Activated T-cell treated with anti-CD3 and anti-CD28 coated beads, Interleukin-2, amount 50 U/mL, for 48 hours (primary cell): ENCODE measurements around the gene RIPOR2.
A peak's percentile ranks its signal among the peaks of the same experiment; 100 is the strongest.

Experiments used
- DNase-seq, 2 experiments: peaks; one replicate each; pipeline ENCODE4 v3.0.0-alpha.2; 2020

Gene RIPOR2

GRCh38 chr6:24935366-24936152, at the start of gene RIPOR2:
Gene RIPOR2 (minus strand): TSS chr6:24935960. CDS start chr6:24935898, 62 bp downstream.
- peak; percentile 74 to 77 for DNase-seq

GRCh38 chr6:24985323-24985722, 49.6 kb upstream of the RIPOR2 start:
- DNase-seq: no peak

- no peak for DNase-seq
Observed at GRCh38 chr6:24982231-24982630, 46.5 kb upstream of the RIPOR2 start.

GRCh38 chr6:24981386-24981760, 45.6 kb upstream of the RIPOR2 start:
- no peak for DNase-seq

GRCh38 chr6:24980507-24981385, 45.0 kb upstream of the RIPOR2 start:
- DNase-seq: no peak

- no peak for DNase-seq
Observed at GRCh38 chr6:24979176-24979575, 43.4 kb upstream of the RIPOR2 start.

GRCh38 chr6:24974182-24975171, 38.7 kb upstream of the RIPOR2 start:
- peak; percentile 57 to 62 for DNase-seq

GRCh38 chr6:24972311-24972958, 36.7 kb upstream of the RIPOR2 start:
- no peak for DNase-seq

- DNase-seq: no peak
Observed at GRCh38 chr6:24971067-24971466, 35.3 kb upstream of the RIPOR2 start.

GRCh38 chr6:24969343-24969860, 33.6 kb upstream of the RIPOR2 start:
- no peak for DNase-seq

- no peak for DNase-seq
Observed at GRCh38 chr6:24968783-24969182, 33.0 kb upstream of the RIPOR2 start.

GRCh38 chr6:24967211-24967610, 31.5 kb upstream of the RIPOR2 start:
- no peak for DNase-seq

- DNase-seq: no peak
Observed at GRCh38 chr6:24966381-24966780, 30.6 kb upstream of the RIPOR2 start.

- DNase-seq: no peak
Observed at GRCh38 chr6:24963887-24964570, 28.3 kb upstream of the RIPOR2 start.

GRCh38 chr6:24963339-24963738, 27.6 kb upstream of the RIPOR2 start:
- no peak for DNase-seq

GRCh38 chr6:24961852-24962251, 26.1 kb upstream of the RIPOR2 start:
- no peak for DNase-seq

GRCh38 chr6:24960991-24961475, 25.3 kb upstream of the RIPOR2 start:
- DNase-seq: no peak

GRCh38 chr6:24959319-24959718, 23.6 kb upstream of the RIPOR2 start:
- no peak for DNase-seq

- DNase-seq: no peak
Observed at GRCh38 chr6:24957199-24957598, 21.4 kb upstream of the RIPOR2 start.

GRCh38 chr6:24953726-24954125, 18.0 kb upstream of the RIPOR2 start:
- no peak for DNase-seq

GRCh38 chr6:24951811-24952299, 16.1 kb upstream of the RIPOR2 start:
- no peak for DNase-seq
